PC-9 (cell line): ENCODE data around the gene TMEM89. TPM values are rescaled to one million over a fixed set of nuclear protein-coding genes. Genes with fewer than 3 reads are reported as not detected.

Experiments
- BruUV-seq: library from RNA; stranded (reverse); fragments of 400-500 nt; replicated peaks from 2 replicates; lab custom pipeline; 2021; lab: Mats Ljungman, UMichigan
- CTCF ChIA-PET: fragments of 300-600 bp; sonication (Branson Sonifier 250); formaldehyde crosslinking; loops from one replicate; lab custom pipeline; 2022; ENCODE audit warnings: antibody characterized with exemption; lab: Charles Lee
- POLR2A ChIA-PET: fragments of 300-600 bp; sonication (Branson Sonifier 250); formaldehyde crosslinking; loops from one replicate; lab custom pipeline; 2022; ENCODE audit warnings: antibody characterized with exemption; ENCODE audit not compliant: unreplicated experiment; lab: Charles Lee
- DNase-seq, 2 experiments: peaks; one replicate each; pipeline versions ENCODE4 v3.0.0 to v3.0.0-alpha.2; 2015 to 2022; ENCODE audit warnings: mixed read lengths in 1 of 2
- H2AFZ ChIP-seq: fragments of 200-600 bp; sonication (generic); 2 replicates; pipeline ENCODE4 v1.8.1; 2017; ENCODE audit warnings: antibody characterized with exemption
- H3F3A ChIP-seq: fragments of 200-600 bp; sonication (generic); 2 replicates; pipeline ENCODE4 v1.8.1; 2017; ENCODE audit warnings: antibody characterized with exemption, mild to moderate bottlenecking, low read depth; ENCODE audit not compliant: insufficient read depth
- H3K27ac ChIP-seq: fragments of 200-600 bp; sonication (generic); 2 replicates; pipeline ENCODE4 v1.6.1; 2016; ENCODE audit warnings: mixed run types
- H3K27me3 ChIP-seq: fragments of 200-600 bp; sonication (generic); 2 replicates; pipeline ENCODE4 v1.6.1; 2016; ENCODE audit warnings: low read depth, mixed run types; ENCODE audit not compliant: insufficient read depth
- H3K36me3 ChIP-seq: fragments of 200-600 bp; sonication (generic); 2 replicates; pipeline ENCODE4 v1.6.1; 2016; ENCODE audit warnings: low read depth, mixed run types
- H3K4me1 ChIP-seq: fragments of 200-600 bp; sonication (generic); replicated peaks from 2 replicates; pipeline ENCODE4 v1.6.1; 2016; ENCODE audit warnings: mixed run types; ENCODE audit not compliant: insufficient read depth
- H3K4me2 ChIP-seq: fragments of 200-600 bp; sonication (generic); 2 replicates; pipeline ENCODE4 v1.6.1; 2017; ENCODE audit warnings: mixed run types
- H3K4me3 ChIP-seq: fragments of 200-600 bp; sonication (generic); 2 replicates; pipeline ENCODE4 v1.6.1; 2016; ENCODE audit warnings: mixed run types
- H3K79me2 ChIP-seq: fragments of 200-600 bp; sonication (generic); 2 replicates; pipeline ENCODE4 v1.6.1; 2017; ENCODE audit warnings: low read depth, mixed run types
- H3K9me2 ChIP-seq: fragments of 200-600 bp; sonication (generic); 2 replicates; pipeline ENCODE4 v1.8.1; 2017; ENCODE audit warnings: mild to moderate bottlenecking; ENCODE audit not compliant: insufficient read depth
- H3K9me3 ChIP-seq: fragments of 200-600 bp; sonication (generic); 2 replicates; pipeline ENCODE4 v1.8.1; 2016; ENCODE audit warnings: low read depth; ENCODE audit not compliant: insufficient read depth
- H4K20me1 ChIP-seq: fragments of 200-600 bp; sonication (generic); 2 replicates; pipeline ENCODE4 v1.8.1; 2017; ENCODE audit not compliant: insufficient read depth
- EZH2 ChIP-seq: fragments of 200-600 bp; sonication (generic); IDR thresholded peaks from 2 replicates; pipeline ENCODE4 v1.8.0; 2017; ENCODE audit warnings: antibody characterized with exemption, low read depth
- intact Hi-C: fragments of 100-400 bp; cut with micrococcal nuclease; formaldehyde crosslinking; loops from one replicate; pipeline ENCODE4 v1.10.0; 2022; ENCODE audit not compliant: unreplicated experiment
- total RNA-seq: library from RNA; stranded (reverse); gene quantifications from 2 replicates; pipeline ENCODE4 v1.2.3, GENCODE V29; 2021
- TF ChIP-seq, protein P1 (sequence below): fragments of 200-600 bp; sonication (generic); conservative IDR thresholded peaks from 2 replicates; pipeline ENCODE4 v1.6.1; 2017; ENCODE audit warnings: mixed run types, antibody characterized with exemption, mild to moderate bottlenecking, moderate library complexity

TMEM89 gene
- total RNA-seq, 1 experiment from 2014 or later = not detected

DNA sequence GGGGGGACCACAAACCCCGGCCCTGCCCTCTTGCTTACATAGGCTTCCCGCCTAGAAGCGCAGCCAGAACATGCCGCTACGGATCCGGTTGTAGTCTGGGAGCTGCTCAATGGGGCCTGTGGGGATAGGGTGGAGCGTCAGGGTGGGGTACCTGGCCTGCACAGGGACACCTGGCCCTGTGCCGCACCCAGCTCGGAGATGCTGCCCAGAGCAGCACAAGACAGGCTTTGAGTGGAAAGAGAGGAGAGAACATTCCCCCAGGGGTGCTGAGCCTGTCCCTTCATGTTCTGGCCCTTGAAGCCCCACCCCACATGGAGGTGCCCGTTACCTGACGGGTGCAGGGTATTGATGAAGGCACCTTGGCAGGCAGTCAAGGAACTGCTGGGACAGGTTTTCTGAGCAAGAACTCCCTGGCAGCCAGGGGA lies 22.5 kb downstream of the TMEM89 start:
- Histone ChIP-seq H3F3A (peaks cover 36% of the 10 kb centered on the region), H3K79me2 (peaks cover 2% of the 10 kb centered on the region), H3K4me2 (no peak overlapping the region), H2AFZ (no peak overlapping the region), H3K27ac (peak overlapping the region; percentile 57; the same call in 1 of the 2 replicates), H4K20me1 (no peaks in the 10 kb centered on the region), H3K4me1 (peaks cover 44% of the 10 kb centered on the region), H3K4me3 (no peak overlapping the region), H3K36me3 (no peaks in the 10 kb centered on the region; the same call in 1 of the 2 replicates), H3K9me2 (no peaks in the 10 kb centered on the region), H3K27me3 (no peaks in the 10 kb centered on the region), H3K9me3 (no peaks in the 10 kb centered on the region)
- TF ChIP-seq EZH2 = no peak
- TF ChIP-seq, protein P1, sequence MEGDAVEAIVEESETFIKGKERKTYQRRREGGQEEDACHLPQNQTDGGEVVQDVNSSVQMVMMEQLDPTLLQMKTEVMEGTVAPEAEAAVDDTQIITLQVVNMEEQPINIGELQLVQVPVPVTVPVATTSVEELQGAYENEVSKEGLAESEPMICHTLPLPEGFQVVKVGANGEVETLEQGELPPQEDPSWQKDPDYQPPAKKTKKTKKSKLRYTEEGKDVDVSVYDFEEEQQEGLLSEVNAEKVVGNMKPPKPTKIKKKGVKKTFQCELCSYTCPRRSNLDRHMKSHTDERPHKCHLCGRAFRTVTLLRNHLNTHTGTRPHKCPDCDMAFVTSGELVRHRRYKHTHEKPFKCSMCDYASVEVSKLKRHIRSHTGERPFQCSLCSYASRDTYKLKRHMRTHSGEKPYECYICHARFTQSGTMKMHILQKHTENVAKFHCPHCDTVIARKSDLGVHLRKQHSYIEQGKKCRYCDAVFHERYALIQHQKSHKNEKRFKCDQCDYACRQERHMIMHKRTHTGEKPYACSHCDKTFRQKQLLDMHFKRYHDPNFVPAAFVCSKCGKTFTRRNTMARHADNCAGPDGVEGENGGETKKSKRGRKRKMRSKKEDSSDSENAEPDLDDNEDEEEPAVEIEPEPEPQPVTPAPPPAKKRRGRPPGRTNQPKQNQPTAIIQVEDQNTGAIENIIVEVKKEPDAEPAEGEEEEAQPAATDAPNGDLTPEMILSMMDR = no peak
- BruUV-seq = no TSS peak
- CTCF ChIA-PET = no interaction called here
- POLR2A ChIA-PET = no interaction called here
- intact Hi-C loops = loop anchor here (5.0 kb wide), 2 partner anchors 63 to 132 kb away; partner anchors contain the start of gene CELSR3
- DNase-seq = peak in 1 of 2 experiments; percentile 60

DNA sequence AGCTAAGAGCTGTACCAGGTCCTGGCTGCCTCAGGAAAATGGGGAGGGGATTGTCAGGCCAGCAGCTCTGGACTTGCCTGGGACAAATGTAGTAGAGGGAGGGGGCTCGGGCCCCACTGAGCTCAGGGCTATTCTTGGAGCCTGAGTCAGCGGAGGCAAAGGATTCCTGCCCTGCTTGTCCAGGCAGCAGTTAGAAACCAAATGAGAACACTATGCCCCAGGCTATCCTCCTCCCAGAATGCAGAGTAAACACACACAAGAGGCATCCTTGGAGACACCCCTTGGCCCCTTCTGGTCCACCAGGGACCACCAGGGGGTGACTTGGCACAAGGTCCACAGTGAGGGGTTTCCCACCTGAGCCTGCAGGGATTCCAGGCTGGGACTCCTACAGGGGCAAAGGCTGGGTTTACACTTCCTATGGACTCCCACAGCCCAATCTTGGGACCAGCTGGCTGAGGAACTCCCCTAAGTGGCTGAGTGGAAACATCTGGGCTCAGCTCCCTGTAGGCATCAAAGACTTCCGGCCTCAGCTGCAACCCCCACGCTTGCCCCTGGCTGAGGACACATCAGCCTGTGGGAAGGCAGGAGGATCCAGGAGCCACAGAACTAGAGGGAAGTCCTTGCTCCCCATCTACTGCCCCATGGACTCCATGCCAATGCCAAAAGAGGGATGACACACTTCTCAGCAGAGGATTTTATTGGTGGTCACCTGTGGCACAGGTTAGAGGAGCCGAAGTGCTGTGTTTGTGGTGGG lies 23.1 kb downstream of the TMEM89 start:
- POLR2A ChIA-PET = interaction anchor here (0.5 to 0.8 kb wide), 5 partner anchors 11 to 249 kb away, joined by 3 to 4 read pairs (median 3); partner anchors contain the start of gene PRKAR2A
- CTCF ChIA-PET = no interaction called here
- peak overlapping the region; percentile 41 for H3K4me2 ChIP-seq
- no peaks in the 10 kb centered on the region for H3K36me3 ChIP-seq
- peaks cover 50% of the 10 kb centered on the region for H3K4me1 ChIP-seq
- peaks cover 36% of the 10 kb centered on the region for H3F3A ChIP-seq
- no peaks in the 10 kb centered on the region for H3K9me3 ChIP-seq
- no peaks in the 10 kb centered on the region for H4K20me1 ChIP-seq
- no peak overlapping the region for H3K4me3 ChIP-seq
- no peak overlapping the region for H2AFZ ChIP-seq
- peak overlapping the region; percentile 57 for H3K27ac ChIP-seq
- no TSS peak for BruUV-seq
- no peaks in the 10 kb centered on the region for H3K9me2 ChIP-seq
- intact Hi-C loops = loop anchor here (1.0 to 5.0 kb wide), 3 partner anchors 11 to 131 kb away; partner anchors contain the start of genes CELSR3 and UQCRC1
- no peaks in the 10 kb centered on the region for H3K27me3 ChIP-seq
- DNase-seq = peak; percentile 71 to 80
- H3K79me2 ChIP-seq = peaks cover 8% of the 10 kb centered on the region
- TF ChIP-seq EZH2 = no peak
- TF ChIP-seq, protein P1 = no peak

DNA sequence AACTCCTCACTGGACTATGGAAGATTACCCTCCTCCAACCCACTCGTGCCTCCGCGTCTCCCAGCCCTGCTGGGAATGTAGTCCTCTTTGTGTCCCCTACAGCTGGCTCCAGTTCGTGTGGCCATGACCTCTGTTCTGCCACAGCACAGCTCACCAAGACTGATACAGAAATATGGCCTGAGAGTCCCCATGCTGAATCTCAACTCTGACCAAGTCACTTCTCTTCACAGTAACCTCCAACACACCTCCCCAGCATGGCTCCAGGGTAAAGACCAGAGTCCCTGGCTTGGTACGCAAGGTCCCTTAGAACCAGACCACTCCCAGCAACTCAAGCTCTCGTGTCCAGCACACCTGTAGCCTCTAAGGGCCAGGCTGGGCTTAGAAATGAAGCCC lies 24.2 kb downstream of the TMEM89 start:
- H3F3A ChIP-seq = peaks cover 36% of the 10 kb centered on the region
- no TSS peak for BruUV-seq
- peak overlapping the region; percentile 41 for H3K4me2 ChIP-seq
- intact Hi-C loops = loop anchor here (5.0 kb wide), 2 partner anchors 65 to 130 kb away; partner anchors contain the start of gene CELSR3
- no peaks in the 10 kb centered on the region for H3K36me3 ChIP-seq
- no peaks in the 10 kb centered on the region for H3K9me3 ChIP-seq
- ChIA-PET CTCF (no interaction called here), POLR2A (interaction anchor here (0.8 kb wide), 1 partner anchor 250 kb away, joined by 3 read pairs; the partner anchor contains the start of gene PRKAR2A)
- no peaks in the 10 kb centered on the region for H3K9me2 ChIP-seq
- no peak for DNase-seq
- no peak for TF ChIP-seq EZH2
- TF ChIP-seq, protein P1 = no peak
- H3K79me2 ChIP-seq = peaks cover 16% of the 10 kb centered on the region
- no peaks in the 10 kb centered on the region for H3K27me3 ChIP-seq
- no peaks in the 10 kb centered on the region for H4K20me1 ChIP-seq
- no peak overlapping the region; the same call in 1 of the 2 replicates for H3K27ac ChIP-seq
- H3K4me3 ChIP-seq = no peak overlapping the region
- peaks cover 53% of the 10 kb centered on the region for H3K4me1 ChIP-seq
- no peak overlapping the region for H2AFZ ChIP-seq
